ENCODE data around the gene ALG14. TPM values are rescaled to one million over a fixed set of nuclear protein-coding genes. Genes with fewer than 3 reads are reported as not detected.
"Not testable (repeated sequence)": the region's sequence is repeated elsewhere in the genome, so short reads cannot be mapped to it uniquely, and the experiment has no call there.

Gene ALG14
- total and polyA plus RNA-seq, 2 donors (not counting 1 experiment from before 2014, with no cell fraction given) = 3.5 to 3.8 TPM

- Histone ChIP-seq H3K4me3 (replicated peaks in 1 of 4; ENCODE audit: control extremely low read depth in 1 of 4, insufficient read depth in 1 of 4, low read depth in 3 of 4, low read length in 4 of 4) (no peak overlapping the region), H2AFZ (ENCODE audit: low read length) (no peak overlapping the region), H3K9me3 (ENCODE audit: control insufficient read depth, insufficient read depth, low read depth, low read length) (no peaks in the 10 kb centered on the region), H4K20me1 (ENCODE audit: control insufficient read depth, extremely low read depth, insufficient read depth, low read length) (no peaks in the 10 kb centered on the region), H3K79me2 (ENCODE audit: control insufficient read depth, insufficient read depth, low read length) (no peaks in the 10 kb centered on the region), H3K27ac (ENCODE audit: insufficient read depth, low read length) (no peak overlapping the region), H3K36me3 (ENCODE audit: control insufficient read depth, insufficient read depth, low read length) (no peaks in the 10 kb centered on the region), H3K4me1 (ENCODE audit: control insufficient read depth, extremely low read depth, insufficient read depth, low read length) (no peaks in the 10 kb centered on the region), H3K27me3 (ENCODE audit: control insufficient read depth, insufficient read depth, low read length) (no peaks in the 10 kb centered on the region), H3K9ac (ENCODE audit: insufficient read depth, low read length) (no peak overlapping the region), H3K4me2 (ENCODE audit: extremely low read depth, insufficient read depth, low read length) (no peak overlapping the region)
- TF ChIP-seq EZH2 (IDR thresholded peaks at IDR 0.05; ENCODE audit: low read length, missing control alignments) (no peak), CTCF (conservative IDR thresholded peaks at IDR 0.05 in 1 of 2, IDR thresholded peaks at IDR 0.05 in 1 of 2; ENCODE audit: low read depth in 1 of 2, low read length in 2 of 2) (no peak)
- no peak for DNase-seq (ENCODE audit: low read depth in 2 of 2)
Observed at GRCh38 chr1:95049935-95050334, 22.8 kb downstream of the ALG14 start.

- Histone ChIP-seq H3K79me2 (ENCODE audit: control insufficient read depth, insufficient read depth, low read length) (no peaks in the 10 kb centered on the region), H3K4me3 (replicated peaks in 1 of 4; ENCODE audit: control extremely low read depth in 1 of 4, insufficient read depth in 1 of 4, low read depth in 3 of 4, low read length in 4 of 4) (no peak overlapping the region), H3K36me3 (ENCODE audit: control insufficient read depth, insufficient read depth, low read length) (no peaks in the 10 kb centered on the region), H3K9ac (ENCODE audit: insufficient read depth, low read length) (no peak overlapping the region), H4K20me1 (ENCODE audit: control insufficient read depth, extremely low read depth, insufficient read depth, low read length) (no peaks in the 10 kb centered on the region), H3K9me3 (ENCODE audit: control insufficient read depth, insufficient read depth, low read depth, low read length) (no peaks in the 10 kb centered on the region), H2AFZ (ENCODE audit: low read length) (no peak overlapping the region), H3K4me1 (ENCODE audit: control insufficient read depth, extremely low read depth, insufficient read depth, low read length) (peaks cover under 1% of the 10 kb centered on the region), H3K27me3 (ENCODE audit: control insufficient read depth, insufficient read depth, low read length) (no peaks in the 10 kb centered on the region), H3K27ac (ENCODE audit: insufficient read depth, low read length) (no peak overlapping the region), H3K4me2 (ENCODE audit: extremely low read depth, insufficient read depth, low read length) (no peak overlapping the region)
- no peak for DNase-seq (ENCODE audit: low read depth in 2 of 2)
- TF ChIP-seq CTCF (conservative IDR thresholded peaks at IDR 0.05 in 1 of 2, IDR thresholded peaks at IDR 0.05 in 1 of 2; ENCODE audit: low read depth in 1 of 2, low read length in 2 of 2) (no peak), EZH2 (IDR thresholded peaks at IDR 0.05; ENCODE audit: low read length, missing control alignments) (no peak)
Observed at GRCh38 chr1:95048317-95048716, 24.4 kb downstream of the ALG14 start.

- H3K27ac ChIP-seq (ENCODE audit: insufficient read depth, low read length); H2AFZ ChIP-seq (ENCODE audit: low read length); H4K20me1 ChIP-seq (ENCODE audit: control insufficient read depth, extremely low read depth, insufficient read depth, low read length); H3K9ac ChIP-seq (ENCODE audit: insufficient read depth, low read length); H3K79me2 ChIP-seq (ENCODE audit: control insufficient read depth, insufficient read depth, low read length); DNase-seq (ENCODE audit: low read depth in 2 of 2); H3K36me3 ChIP-seq (ENCODE audit: control insufficient read depth, insufficient read depth, low read length); H3K4me3 ChIP-seq (replicated peaks in 1 of 4; ENCODE audit: control extremely low read depth in 1 of 4, insufficient read depth in 1 of 4, low read depth in 3 of 4, low read length in 4 of 4); H3K4me1 ChIP-seq (ENCODE audit: control insufficient read depth, extremely low read depth, insufficient read depth, low read length); H3K4me2 ChIP-seq (ENCODE audit: extremely low read depth, insufficient read depth, low read length); H3K9me3 ChIP-seq (ENCODE audit: control insufficient read depth, insufficient read depth, low read depth, low read length); H3K27me3 ChIP-seq (ENCODE audit: control insufficient read depth, insufficient read depth, low read length): not testable (repeated sequence)
Observed at GRCh38 chr1:95047624-95048023, 25.1 kb downstream of the ALG14 start.
